ENCODE results near the gene WRNIP1.
A peak's percentile ranks its signal among the peaks of the same experiment; 100 is the strongest.
"Not testable (repeated sequence)": the region's sequence is repeated elsewhere in the genome, so short reads cannot be mapped to it uniquely, and the experiment has no call there.

Gene WRNIP1

GRCh38 chr6:2782825-2783187, 17.6 kb downstream of the WRNIP1 start:
- no peak for DNase-seq

DNA sequence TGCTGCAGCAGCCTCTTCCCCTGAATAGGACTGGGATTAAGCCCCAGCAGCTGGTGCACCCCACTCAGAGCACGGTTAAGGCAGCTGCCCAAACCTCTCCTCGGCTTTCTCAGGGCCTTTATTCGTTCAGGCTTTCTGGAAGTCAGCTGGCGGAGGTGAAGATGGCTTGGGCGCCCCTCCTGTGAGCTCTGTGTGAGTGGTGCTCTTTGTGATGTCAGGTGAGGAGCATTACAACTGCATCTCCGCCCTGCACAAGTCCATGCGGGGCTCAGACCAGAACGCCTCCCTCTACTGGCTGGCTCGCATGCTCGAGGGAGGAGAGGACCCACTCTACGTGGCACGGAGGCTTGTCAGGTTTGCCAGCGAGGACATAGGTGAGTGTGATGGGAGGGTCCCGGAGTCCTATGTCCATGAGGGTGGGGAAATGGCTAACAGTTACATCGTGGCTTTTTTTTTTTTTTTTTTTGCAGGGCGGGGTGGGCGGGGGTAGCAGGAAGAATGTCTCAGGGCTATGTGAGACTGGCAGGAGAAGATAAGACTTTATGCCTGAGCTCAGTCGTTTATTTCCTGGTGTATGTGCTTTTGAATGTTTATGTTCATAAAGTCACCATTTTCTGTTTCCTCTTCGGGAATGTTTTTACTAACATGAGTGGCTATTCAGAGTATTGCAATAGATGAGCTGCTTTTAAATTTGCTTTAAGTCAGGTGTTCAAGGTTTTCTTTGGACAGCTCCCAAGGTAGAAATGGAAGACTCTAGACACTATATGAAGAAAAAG, 18.2 kb downstream of the WRNIP1 start:
- DNase-seq: no peak

DNA sequence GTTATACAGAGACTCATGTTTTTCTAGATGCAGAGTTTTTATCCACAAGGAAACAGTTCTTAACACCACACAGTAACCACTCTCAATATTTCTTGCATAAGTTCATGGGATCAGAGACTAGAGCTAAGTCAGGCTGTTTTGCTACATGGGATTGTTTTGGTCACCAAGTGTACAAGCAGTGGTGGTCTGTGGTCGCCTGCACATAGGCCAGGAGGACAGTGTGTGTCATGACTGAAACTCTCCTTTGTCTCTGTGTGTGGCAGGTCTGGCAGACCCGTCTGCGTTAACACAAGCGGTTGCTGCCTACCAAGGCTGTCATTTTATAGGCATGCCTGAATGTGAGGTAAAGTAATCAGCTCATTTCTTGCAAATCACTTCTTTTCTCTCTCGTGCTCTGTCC, 18.9 kb downstream of the WRNIP1 start:
- DNase-seq: no peak

GRCh38 chr6:2784930-2785329, 19.7 kb downstream of the WRNIP1 start:
- DNase-seq: no peak

DNA sequence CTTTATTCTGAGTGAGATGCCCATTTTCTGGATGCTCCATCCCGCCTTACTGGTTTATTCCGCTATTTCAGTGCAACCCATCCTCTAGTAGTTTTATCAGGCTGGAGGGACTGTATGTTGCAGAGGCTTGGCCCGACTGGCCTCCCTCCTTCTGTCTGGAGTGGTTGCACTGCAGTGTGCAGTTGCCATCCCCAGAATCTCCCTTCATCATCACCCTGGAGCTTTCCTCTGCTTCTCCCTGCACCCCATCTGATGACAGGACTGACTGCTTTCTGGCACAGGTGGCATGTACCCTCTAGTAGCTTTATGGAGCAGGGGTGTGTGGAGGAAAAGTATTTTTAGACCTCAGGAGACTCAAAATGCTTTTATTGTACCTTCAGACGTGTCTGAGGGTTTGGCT, 21.1 kb downstream of the WRNIP1 start:
- DNase-seq: no peak

- DNase-seq: peak in 32 of 56 donors; percentile 19 to 77 (median 37)
Measured at GRCh38 chr6:2790588-2791449, 25.6 kb downstream of the WRNIP1 start.

DNA sequence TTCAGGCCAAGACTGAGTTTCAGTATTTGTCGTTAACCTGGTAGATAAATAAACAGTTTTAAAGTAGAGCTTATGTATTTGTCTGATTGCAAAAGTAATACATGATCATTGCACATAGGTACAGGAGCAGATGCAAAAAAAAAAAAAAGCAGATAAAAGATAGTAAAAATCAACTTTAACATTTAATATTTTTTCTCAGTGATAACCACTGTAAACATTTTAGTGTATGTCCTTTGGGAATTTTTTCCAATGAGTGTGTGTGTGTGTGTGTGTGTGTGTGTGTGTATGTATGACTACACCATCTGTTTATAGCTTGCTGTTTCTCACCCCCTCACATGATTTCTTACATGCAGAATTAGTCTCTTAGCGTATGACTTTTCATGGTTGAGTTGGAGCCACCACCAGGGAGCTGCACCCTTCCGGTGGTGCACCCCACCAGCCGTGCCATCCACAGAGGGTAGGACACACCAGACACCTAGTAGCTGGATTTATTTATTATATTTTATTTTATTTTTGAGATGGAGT, 26.3 kb downstream of the WRNIP1 start:
- DNase-seq: no peak

GRCh38 chr6:2792330-2793110, 27.3 kb downstream of the WRNIP1 start:
- no peak for DNase-seq

GRCh38 chr6:2793534-2794151, 28.4 kb downstream of the WRNIP1 start:
- DNase-seq: peak in 12 of 56 donors; percentile 12 to 60 (median 28)

GRCh38 chr6:2794171-2794730, 29.1 kb downstream of the WRNIP1 start:
- DNase-seq: no peak

GRCh38 chr6:2795162-2795561, 30.0 kb downstream of the WRNIP1 start:
- DNase-seq: no peak

DNA sequence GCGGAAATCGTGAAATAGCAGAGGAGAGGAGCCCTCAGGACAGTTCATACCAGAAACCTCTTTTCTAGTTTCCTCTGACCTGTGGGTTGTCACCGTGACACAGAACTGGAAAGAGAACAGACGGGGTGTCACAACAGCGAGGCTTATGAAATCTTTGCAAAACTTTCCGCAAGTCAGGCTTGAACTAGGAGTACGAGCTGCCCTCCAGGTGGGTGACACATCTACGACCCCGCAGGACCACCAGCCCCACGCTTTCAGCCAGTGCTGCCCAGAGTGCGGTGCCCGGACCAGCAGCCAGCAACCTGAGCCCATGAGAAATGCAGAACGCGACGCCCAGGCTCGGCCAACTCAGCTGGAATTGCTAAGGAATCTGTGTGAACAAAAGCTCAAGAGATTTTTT, 30.8 kb downstream of the WRNIP1 start:
- no peak for DNase-seq

- no peak for DNase-seq
Measured at GRCh38 chr6:2796861-2797260, 31.7 kb downstream of the WRNIP1 start.

- no peak for DNase-seq
Measured at GRCh38 chr6:2797564-2798031, 32.4 kb downstream of the WRNIP1 start.

DNA sequence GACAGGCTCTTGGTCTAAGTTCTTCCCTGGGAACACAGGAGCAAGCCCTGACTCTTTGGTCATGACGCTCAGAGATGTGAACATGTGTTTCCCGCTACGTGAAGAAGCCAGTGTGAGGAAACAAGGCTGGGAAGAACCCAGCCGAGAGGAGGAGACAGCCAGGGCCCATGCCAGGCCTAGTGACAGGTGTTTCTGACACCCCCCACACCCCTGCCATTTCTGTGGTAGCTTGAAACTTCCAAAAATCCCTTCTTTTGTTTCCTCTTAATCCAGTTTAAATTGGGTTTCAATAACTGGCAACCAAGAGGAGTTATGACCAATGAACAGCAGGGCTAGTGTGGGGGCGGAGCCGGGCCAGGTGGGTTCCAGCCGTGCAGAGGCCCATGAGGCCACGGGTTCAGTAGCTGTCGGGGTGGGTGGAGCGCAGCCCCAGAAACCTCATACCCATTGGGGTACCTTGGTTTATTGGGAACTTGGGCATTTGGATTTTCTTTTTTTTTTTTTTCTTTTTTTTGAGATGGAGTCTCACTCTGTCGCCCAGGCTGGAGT, 33.5 kb downstream of the WRNIP1 start:
- DNase-seq: no peak

DNA sequence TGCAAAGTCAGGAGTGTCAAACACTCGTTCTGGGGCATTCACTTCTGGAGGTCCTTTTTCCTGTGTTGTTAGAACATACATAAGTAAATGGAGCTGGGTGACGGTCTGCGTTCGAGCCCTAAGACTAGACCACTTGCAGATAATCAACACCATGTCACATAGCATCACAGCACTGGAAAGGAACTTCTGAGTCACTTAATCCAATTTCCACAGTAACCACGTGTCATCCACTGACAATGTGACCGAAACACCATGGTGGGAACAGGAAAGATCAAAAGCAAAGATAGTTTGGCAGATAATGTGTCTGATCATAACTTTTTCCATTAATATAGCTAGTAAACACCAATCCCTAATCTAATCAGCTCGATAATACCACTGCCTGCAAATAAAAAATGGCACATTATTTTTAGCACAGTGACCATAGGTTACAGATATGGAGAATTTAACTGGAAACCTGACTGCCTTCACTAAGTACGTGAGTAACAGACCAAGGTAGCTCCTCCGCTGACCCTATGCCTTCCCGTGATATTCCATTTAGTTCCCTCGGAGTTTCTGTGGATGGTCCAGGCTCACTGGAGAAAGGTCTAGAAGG, 34.8 kb downstream of the WRNIP1 start:
- no peak for DNase-seq

- no peak for DNase-seq
Measured at GRCh38 chr6:2800552-2801316, 35.5 kb downstream of the WRNIP1 start.

DNA sequence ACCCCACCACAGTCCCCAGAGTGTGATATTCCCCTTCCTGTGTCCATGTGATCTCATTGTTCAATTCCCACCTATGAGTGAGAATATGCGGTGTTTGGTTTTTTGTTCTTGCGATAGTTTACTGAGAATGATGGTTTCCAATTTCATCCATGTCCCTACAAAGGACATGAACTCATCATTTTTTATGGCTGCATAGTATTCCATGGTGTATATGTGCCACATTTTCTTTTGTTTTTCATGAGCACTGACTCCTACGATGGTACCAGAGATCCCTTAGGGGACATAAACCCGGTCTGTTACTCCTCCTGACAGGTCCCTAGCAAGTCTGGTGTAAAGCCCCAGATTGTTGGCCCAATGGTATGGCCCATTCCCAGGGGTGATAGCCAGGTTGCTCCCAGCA, 36.5 kb downstream of the WRNIP1 start:
- not testable (repeated sequence) for DNase-seq

DNA sequence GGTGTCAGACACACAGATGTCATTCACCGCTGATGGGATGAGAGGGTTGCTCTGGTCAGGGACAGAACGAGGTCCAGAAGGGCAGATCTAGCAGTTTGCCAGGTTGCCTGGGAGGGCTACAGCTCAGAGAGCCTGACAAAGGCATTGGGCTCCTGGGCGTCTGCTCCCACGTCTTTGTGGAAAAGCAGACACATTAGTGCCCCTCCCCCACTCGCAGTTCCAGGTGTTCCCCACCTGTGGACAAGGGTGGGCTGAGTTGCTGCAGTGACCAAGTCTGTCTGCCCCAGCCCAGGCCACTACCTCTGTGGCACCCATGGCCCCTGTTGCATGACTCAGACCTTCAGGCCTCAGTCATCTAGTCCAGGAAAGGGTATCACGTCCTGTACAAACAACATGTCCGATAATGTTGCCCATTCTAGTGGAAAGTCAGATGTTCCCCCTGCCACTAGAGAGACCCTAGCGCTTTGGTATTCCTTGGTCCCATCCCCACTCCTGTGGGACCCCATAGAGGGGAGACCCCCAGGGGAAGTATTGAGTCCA, 37.4 kb downstream of the WRNIP1 start:
- no peak for DNase-seq
